HG03460 (cell line): ENCODE data around the gene CAV1.

Experiments used
- ATAC-seq: cut with Tn5 transposase; IDR thresholded peaks from one replicate; pipeline ENCODE4 v1.9.1; 2021; ENCODE audit not compliant: unreplicated experiment

CAV1 gene

GRCh38 chr7:116528008-116528789 is 3.4 kb downstream of the CAV1 start:
- ATAC-seq, result no peak

- ATAC-seq, result no peak
Observed at GRCh38 chr7:116529250-116529649, 4.4 kb downstream of the CAV1 start.

GRCh38 chr7:116530107-116530820 is 5.4 kb downstream of the CAV1 start:
- ATAC-seq, result no peak

GRCh38 chr7:116532102-116532688 is 7.4 kb downstream of the CAV1 start:
- no peak for ATAC-seq

- no peak for ATAC-seq
Observed at GRCh38 chr7:116534790-116535189, 10.0 kb downstream of the CAV1 start.

- ATAC-seq, result no peak
Observed at GRCh38 chr7:116535416-116535815, 10.6 kb downstream of the CAV1 start.

GRCh38 chr7:116538138-116538537 is 13.3 kb downstream of the CAV1 start:
- no peak for ATAC-seq

GRCh38 chr7:116539879-116540278 is 15.0 kb downstream of the CAV1 start:
- ATAC-seq, result no peak

GRCh38 chr7:116540743-116541142 is 15.9 kb downstream of the CAV1 start:
- no peak for ATAC-seq

GRCh38 chr7:116541951-116542350 is 17.1 kb downstream of the CAV1 start:
- no peak for ATAC-seq

GRCh38 chr7:116542618-116543017 is 17.8 kb downstream of the CAV1 start:
- ATAC-seq, result no peak

GRCh38 chr7:116543664-116544063 is 18.8 kb downstream of the CAV1 start:
- ATAC-seq, result no peak

- no peak for ATAC-seq
Observed at GRCh38 chr7:116544487-116544886, 19.7 kb downstream of the CAV1 start.

GRCh38 chr7:116545411-116545993 is 20.7 kb downstream of the CAV1 start:
- no peak for ATAC-seq

- ATAC-seq, result no peak
Observed at GRCh38 chr7:116546054-116546453, 21.2 kb downstream of the CAV1 start.

- no peak for ATAC-seq
Observed at GRCh38 chr7:116546916-116547315, 22.1 kb downstream of the CAV1 start.

- no peak for ATAC-seq
Observed at GRCh38 chr7:116547347-116547746, 22.5 kb downstream of the CAV1 start.

GRCh38 chr7:116548506-116548905 is 23.7 kb downstream of the CAV1 start:
- peak; percentile 83 for ATAC-seq

GRCh38 chr7:116549370-116549769 is 24.5 kb downstream of the CAV1 start:
- no peak for ATAC-seq

- ATAC-seq, result no peak
Observed at GRCh38 chr7:116551692-116552091, 26.9 kb downstream of the CAV1 start.

GRCh38 chr7:116552602-116553001 is 27.8 kb downstream of the CAV1 start:
- no peak for ATAC-seq
